ENCODE data around the gene RPS6KB2. TPM values are rescaled to one million over a fixed set of nuclear protein-coding genes. Genes with fewer than 3 reads are reported as not detected.

Gene RPS6KB2
- total and polyA plus RNA-seq, 9 of the 15 experiments (the other 6 are each of a cell fraction or from before 2014, with no cell fraction given), result 0.42 to 122 (median 82.6) TPM

GRCh38 chr11:67438158-67438902 is 10.0 kb downstream of the RPS6KB2 start (continued):
- no peak for TF ChIP-seq E4F1 (CRISPR knock-in tag; IDR thresholded peaks at IDR 0.05; ENCODE audit: borderline replicate concordance)
- TF ChIP-seq CHD7 (IDR thresholded peaks at IDR 0.05; ENCODE audit: low read depth, low read length), result no peak
- no peak for TF ChIP-seq SNIP1 (IDR thresholded peaks at IDR 0.05; ENCODE audit: low read depth)
- no peak for TF ChIP-seq E2F1 (CRISPR knock-in tag; IDR thresholded peaks at IDR 0.05)
- TF ChIP-seq MEF2D (tag; conservative IDR thresholded peaks at IDR 0.05; ENCODE audit: low read depth), result no peak
- no peak for TF ChIP-seq ZBTB26 (CRISPR knock-in tag; IDR thresholded peaks at IDR 0.05)
- no peak for TF ChIP-seq KDM2B (CRISPR knock-in tag; IDR thresholded peaks at IDR 0.05)
- no peak for TF ChIP-seq ZNF232 (CRISPR knock-in tag; IDR thresholded peaks at IDR 0.05)
- peak; percentile 35; the same call in 1 of the 2 replicates for TF ChIP-seq ZFX (CRISPR knock-in tag; IDR thresholded peaks at IDR 0.05)

All from K562 (cell line).